Stimulated activated CD4-positive, alpha-beta T cell treated with anti-CD3 and anti-CD28 coated beads, Interleukin-2, amount 100 ng/mL, for 4 hours (primary cell): ENCODE results near the gene ZIC1.

Experiments
- DNase-seq: peaks from one replicate; pipeline ENCODE4 v3.0.0-alpha.2; 2020; ENCODE audit warnings: low read depth

Gene ZIC1

DNA sequence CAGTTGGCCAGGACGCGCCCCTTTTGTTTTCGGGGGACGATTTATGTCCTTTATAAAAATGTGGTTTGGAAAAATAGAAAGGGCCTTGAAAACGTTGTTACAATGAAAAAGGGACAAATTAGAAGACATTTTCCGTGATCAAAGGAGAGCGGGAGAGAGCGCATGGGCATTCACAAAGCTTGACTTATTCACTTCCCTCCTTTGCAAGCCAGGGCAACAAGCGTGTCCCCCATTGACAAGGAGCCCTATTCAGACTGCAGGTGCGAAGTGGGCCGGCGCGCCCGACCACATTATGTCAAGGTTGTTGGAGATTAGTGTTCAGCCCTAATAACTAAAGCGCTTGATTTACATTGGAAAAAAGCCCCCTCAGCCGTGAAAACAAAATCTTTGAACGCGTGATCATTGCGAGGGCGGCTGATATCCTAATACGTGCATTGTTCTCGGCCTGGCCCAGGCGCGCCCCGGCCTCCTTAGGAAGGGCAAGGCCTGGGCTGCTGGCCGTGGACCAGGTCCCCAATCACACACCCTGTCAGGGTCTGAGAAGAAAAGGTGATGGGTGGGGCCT lies 28.7 kb upstream of the ZIC1 start:
- DNase-seq = no peak

DNA sequence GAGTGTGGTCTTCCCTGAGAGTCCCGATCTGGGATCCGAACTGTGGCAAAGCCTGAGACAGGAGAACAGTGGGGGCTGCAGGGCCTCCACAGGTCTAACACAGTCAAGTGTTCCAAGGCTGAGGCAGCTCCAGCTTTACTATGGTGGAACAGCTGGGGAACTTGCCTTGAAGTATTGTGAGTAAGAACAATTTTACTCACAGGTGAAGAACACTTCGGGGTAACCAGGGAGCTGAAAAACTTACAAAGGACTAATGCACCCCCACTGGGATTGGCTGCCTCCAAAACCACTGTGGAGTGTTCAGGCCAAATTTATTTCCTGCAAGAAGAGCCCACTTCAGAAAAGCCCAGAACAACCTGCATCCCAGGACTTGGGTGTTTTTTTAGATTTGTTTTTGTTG lies 28.2 kb upstream of the ZIC1 start:
- no peak for DNase-seq

DNA sequence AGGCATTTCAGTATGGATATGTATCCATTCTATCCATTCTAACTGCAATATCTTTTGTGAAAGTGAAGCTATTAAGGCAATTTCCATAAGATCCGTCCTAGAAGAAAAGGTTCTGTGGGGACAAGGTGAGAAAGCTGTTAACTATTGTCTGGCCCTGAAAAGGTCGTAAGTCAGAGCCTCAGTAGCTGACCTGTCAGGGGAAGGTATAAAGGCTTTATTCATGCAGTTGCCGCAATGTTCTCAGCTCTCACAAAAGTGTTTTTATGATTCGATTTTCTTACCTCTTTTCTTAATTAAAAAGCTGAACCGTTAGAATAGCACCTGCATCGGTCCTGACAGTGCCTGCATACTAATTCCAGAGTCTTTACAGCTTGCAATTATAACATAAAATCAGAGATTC lies 27.6 kb upstream of the ZIC1 start:
- no peak for DNase-seq

DNA sequence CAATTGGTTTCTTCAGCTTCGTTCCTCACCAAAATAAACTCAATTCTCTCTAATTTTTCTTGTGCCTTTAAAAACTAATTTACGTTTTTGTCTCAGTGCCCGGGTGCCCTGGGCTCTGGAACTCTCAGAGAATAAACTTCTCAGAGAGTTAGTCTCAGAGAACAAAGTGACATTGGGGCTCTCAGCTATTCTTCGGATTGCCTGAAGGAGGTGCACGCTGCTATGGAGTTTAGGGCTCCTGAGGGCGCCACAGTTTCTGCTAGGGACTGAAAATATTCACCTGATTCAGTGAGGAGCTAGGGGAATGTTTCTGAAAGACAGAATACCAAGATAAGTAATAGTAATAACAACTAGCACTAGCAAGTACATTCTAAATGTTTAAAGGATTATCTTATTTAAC lies 25.5 kb upstream of the ZIC1 start:
- no peak for DNase-seq

DNA sequence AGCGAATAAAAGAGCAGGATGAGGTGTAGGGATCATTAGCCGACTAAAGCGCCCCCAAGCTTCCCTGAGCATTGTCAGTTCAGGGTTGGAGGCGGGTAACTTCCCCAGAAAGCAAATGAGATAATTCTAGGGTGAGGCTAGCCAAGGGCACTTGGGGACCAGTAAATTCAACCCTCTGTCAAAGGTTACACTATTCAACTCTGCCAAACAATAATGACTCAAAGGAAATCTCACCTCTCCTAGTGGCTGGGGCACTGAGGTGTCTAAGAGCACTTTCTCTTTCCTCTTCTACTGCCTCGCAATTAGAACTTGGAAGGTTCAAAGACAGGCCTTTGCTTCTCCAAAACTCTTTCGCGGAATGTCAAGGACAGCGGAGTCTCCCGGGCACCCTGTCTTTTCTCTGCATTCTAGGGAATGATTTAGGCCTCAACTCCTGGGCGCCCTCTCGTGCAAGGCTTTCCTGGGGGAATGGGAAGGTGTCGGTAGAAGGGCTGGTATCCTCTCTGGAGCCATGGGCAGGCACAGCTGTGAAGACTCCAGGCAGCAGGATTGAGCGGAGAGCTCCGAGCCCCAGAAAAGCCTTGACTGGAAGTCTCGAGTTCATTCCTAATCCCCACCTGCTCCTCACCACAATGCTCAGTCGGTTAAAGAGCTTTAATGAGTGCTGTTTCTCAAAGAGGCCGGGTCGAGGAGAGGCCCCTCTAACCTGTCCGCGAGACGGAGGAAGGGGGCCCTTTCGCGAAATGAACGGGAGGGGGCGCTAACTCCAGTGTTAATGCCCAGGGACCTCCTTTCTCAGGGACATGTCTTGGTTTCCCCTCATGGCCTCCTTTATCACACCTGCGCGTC lies 24.7 kb upstream of the ZIC1 start:
- DNase-seq = no peak

DNA sequence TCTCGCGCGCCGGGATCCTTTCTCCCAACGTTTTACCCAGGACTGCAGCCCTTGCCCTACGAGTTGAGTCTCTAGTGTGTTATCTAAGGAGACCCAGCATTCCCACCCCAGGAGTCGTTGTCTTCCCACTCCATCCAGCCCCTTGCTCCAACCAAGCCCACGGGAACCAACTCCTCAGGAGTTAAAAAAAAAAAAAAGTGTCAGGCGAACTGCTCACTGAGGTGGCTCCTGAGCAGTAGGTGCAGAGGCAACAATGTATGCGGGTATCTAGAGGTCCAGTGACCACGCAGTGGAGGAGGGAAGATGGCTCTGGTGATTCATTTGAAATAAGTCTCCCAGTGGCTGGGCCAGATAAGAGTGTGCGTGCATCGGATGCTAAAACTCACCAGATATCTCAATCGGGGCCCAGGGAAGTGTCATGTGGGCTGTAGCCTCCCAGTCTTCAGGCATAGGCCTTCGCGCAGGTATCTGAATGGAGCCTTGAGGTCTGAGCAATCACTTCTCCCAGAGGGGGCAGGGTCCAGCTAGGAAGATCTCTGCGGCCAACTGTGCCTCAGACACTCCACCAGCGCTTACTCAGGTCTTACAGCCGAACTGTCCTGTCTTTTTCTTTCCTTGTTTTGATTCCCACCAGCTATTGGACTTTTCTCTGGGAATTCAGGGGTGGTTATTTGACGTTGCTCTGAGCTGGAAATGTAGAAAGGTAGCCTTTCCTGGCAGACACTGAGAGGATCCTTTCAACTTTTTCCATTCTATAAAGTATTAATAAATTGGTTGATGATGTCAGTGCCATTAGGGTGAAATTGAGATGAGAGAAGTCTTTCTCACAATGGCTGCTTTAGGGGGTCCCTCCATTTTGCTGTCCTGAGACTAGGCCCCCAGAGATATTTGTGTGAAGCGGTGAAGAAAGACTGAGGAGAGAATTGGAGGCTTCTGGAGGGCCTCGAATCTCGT lies 23.8 kb upstream of the ZIC1 start:
- no peak for DNase-seq

DNA sequence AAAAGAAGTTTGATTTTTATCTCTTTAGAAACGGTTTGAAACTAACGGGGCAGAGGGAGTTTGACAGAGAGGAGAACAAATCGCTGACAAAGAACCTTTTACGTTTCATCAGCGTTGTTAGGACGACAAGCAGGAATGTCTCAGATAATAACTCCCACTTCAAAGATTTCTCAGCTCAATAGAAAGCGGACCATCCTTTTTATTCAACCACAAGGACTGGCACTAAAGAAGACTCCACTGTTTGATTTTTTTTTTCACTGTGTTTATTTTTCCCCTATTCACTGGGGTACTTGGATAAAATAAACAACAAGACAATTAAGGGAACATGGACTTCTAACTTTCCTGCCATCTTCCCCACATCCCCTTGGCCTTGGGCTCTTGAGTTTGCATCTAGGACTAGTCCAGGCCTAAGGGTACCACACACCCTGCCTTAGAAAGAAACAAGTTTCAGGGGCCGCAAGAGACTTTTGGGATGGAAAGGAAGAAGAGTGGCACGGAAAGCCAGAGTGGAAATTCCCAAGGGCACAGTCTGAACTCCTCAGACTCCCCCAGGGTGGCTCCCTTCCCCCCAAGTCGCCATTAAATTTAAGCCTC lies 21.8 kb upstream of the ZIC1 start:
- no peak for DNase-seq

DNA sequence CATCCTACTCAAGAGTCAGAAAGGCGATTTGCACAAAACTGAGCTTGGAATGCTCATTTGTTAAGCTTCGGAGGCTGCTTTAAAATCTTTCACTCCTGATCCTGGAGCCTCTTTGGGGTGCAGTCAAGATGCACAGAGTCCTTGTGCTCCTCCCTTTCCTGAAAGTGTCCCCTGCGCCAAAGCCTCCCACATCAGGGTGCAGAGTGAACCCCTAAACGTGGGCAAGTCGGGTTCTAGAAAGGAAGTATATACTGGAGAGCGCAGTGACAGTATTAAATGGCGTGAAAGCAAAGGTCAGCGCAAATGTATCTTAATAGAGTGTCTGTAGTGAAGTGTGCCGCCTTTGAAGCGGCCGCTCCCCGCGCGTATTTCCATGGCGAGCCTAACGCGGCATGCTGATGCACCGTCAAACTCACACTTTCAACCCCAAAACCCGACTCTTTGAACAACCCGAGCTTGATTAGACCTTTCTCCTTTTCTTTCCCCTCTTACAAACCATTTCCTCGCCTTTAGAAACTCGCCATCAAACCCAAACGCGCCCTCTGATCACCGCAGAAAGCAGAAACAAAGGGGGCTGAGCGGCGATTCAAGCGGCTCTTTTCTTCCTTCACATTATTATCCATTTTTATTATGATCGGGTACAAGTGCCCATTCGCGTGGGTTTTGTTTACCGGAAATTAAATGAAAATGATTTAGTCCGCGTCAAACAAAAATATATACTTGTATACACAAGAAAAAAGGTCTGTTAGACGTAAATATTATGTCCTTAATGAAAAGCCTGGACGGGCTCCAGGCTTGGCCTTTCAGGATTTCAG lies 21.1 kb upstream of the ZIC1 start:
- DNase-seq = no peak

DNA sequence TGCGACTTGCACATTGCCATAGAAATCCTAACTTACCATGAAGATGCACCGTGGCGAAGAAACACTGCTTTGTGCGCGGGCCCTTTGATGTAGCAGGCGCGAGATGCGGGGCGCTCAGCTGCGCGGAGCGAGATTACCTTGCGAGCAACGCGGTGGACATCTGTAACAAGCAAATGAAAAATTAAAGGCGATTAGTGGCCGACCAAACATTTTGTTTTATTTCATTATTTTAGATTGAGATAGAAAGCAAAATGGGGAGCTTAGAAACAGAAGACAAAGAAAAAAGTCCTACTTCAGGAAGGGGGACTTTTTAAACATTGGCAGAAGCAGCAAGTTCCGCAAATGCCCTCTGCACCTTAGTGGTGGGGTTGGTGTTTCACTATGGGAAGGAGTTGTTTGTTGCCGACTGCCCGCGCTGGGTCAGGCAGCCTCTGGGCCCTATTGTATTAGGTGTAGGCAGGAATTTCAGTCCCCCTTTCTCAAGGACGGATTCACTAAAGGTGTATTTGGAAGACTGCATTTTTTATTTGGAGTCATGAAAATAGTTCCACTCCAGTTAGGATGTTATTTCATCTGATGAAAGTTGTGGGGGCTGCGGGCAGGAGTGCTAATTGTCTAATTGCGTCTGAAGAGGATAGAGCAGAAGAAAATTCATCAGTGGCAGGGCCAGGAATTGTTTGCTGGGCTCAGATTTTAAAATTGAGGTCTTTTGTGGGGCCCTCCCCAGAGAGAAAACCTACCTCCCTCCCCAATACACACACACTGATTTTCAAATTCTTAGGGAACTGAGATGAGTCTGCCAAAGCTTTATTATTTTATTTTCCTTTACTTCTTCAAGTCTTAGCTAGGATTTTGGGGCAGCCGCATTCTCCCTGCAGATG lies 20.2 kb upstream of the ZIC1 start:
- DNase-seq = no peak

DNA sequence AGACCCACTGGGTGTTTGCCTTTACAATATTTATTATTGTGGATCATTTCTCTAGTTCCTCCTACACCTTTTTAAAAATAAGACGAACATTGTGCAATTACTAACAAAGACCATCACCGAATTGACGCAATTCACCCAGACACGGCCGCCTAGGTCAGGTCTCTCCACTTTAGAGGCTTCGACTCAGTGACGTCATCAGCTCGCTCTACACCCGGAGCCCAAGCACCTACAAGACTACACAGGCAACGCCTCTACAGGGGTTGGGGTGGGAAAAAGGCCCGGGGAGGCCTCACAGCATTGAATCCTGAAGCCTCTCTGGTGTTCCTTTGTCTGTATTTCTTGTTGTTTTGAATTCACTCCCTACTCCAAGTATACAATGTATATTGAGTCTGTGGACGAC lies 19.4 kb upstream of the ZIC1 start:
- DNase-seq = no peak

DNA sequence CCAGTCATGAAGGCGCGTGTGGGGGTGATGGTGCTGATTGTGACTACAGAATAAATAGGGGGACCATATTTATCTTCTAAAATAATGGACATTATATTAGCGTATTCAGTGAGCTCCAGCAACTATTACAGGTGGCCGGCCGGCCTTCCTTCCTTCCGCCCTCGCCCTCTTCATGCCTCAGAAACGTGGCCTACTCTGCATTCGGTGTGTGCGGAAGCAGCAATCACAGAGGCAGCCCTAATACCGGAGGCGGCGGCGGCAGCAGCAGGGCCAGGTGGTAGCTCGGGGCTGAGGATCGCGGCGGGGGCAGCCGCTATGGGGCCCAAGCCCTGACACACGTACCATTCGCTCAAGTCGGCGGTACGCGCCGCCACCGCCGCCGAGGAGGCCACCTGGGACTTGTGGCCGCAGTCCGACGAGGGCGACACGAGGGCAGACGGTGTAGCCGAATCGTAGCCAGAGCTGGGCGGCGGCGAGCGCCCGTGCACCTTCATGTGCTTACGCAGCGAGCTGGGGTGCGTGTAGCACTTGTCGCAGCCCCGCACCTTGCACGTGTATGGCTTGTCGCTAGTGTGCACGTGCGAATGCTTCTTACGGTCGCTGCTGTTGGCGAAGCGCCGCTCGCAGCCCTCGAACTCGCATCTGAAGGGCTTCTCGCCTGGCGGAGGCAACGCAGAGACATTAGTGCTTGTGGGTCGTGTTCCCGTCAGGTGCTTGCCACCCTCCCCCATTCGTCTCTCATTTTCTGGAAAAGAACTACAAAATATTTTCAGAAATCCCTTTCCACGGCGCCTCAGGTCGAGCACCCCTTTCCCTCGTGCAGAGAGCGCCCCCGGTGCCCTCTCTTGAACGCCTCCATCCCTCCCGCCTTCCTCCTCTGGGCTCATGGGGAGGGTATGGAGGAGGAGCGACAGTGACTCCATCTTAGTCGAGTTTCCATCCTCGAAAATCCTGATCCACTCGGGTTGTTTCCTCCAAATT lies 18.3 kb upstream of the ZIC1 start:
- no peak for DNase-seq

DNA sequence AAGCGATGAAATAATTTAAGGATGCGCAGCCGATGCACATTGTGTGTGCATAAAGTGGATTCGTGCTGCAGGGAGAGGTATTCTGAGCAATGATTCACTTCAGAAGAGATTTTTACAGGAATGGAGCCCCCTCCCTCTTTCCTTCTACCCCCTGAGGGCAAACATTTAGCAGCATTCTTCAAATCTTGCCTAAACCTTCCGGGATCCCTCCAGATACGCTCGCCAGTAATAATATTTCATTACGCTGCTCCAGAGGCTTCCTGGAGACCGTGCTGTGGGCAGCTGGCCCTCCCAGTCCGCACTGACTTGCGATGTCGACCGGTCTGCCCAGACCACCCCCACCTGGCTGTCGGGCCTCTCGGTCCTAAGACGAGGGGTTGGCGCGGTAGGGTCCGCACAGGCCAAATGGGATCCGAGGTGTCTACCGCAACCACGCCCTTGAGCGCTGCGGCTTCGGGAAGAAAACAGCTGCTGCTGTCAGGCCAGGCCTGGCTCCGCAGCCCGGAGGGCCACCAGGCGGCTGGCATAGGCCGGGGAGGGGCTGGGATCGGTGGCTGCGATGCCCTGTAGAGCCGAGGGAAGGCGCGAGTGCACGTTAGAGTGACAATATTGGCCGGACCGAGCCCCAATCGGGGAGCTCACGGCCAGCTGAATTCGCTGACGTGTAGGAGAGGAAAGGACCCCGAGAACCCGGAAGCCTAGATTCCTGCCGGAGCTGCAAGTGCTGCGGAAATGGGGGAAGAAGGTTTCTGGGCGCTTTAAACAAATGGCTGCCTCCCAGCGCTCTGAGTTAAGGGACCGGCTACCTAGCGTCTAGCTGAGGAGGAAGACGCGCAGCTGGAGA lies 17.2 kb upstream of the ZIC1 start:
- DNase-seq = no peak

DNA sequence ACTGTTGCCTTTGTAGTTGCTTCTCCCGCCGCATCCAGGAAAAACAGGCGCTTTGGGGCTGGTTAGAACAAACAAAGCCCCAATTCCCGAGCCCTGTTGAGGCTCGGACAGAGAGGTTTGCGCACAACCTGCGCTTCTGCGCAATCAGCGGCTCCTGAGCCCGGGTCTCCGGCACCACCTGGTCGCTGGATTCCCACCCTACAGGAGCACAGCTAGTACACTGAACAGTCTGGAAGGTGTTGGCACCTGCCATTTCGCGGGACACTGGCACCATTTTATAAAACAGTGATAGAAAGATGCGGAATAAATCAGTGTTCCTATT lies 16.6 kb upstream of the ZIC1 start:
- DNase-seq = no peak

DNA sequence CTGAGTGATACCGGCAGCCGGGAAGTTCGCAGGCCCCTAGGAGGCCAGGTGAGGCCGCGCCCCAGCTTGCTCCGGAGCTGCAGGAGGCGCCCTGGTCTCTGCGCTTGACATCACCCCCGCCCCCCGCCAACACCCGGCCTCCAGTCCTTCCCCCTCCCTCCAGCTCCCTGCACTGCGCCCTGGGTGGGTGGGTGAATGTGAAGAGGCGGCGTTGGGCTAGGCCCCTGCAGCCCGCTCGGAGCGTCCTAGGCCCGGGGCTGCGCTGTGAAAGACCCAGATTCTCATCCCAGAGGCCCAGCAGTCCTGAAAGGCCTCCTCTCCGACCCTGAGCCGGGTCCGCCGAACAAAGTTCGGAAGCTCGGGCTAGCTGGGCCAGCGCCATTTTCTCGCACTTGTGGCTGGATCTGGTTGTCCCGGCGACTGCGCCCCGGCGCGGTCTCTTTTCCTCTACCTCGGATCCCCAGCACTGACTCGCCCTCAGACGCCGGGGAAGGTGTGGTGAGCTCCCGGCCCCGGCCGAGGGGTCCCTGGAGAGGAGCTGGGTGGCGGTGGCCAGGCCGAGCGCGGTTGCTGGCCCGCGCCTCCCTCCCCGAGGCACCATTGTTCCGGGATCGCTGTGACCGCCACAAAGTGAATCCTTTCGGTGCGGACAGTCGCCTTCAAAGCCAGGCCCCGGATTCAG lies 15.8 kb upstream of the ZIC1 start:
- DNase-seq = no peak

DNA sequence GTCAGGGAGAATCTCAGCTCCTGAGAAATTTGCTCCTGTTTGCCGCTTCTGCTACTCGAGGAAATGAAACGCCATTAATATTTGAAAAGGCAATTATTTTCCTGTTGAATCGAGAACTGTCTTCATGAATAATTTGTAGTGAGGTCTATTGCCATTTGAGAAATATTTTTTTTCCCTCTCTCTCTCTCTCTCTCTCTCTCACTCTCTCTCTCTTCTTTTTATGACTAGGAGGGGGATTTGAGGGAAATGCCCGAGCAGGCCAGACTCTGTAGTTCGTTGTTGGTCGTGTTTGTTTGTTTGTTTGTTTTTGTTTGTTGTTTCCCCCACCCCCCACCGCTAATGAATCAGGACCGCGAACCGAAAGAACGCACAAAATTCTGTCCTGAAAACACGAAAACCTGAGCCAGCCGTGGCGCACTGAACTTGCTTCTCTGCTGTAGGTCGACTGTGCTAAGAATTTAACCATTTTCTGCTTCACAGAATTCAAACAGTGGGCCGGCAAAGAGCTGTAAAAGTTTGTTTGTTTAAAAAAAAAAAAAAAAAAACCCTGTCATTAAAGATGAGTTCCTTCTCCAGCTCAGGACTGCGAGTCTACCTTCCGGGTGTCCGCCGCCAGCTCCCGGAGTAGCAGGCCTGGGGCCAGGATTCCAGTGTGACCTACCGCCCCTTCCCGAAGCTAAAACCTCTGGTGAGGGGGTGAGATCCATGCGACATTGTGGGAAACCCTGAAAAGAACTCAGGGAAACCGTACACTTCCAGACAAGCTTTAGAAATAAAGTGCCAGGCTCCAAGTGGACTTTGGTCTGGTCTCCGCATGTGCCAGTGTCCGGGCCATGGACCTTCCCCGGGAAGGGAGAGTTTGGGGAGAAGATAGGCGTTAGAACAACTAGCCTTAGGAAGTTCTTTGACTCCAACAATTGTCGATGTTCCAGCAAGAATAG lies 15.0 kb upstream of the ZIC1 start:
- no peak for DNase-seq

DNA sequence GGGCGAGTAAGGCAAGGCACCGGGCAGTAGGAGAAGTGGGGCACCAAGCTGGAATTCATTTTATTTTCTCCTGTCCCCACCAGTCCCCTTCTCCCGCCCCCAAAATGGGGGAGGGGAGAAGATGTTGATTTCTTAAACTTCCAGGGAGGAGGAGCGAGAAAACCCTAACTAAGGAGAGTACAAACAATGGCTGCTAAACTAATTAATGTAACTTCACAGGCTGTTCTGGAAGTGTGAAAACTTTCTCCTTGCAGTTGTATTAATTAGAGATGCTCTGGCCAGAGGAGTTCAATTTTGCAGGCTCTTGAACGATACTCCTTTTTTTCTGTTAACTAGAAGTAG lies 14.3 kb upstream of the ZIC1 start:
- DNase-seq = no peak
